Activated naive CD8-positive, alpha-beta T cell treated with anti-CD3 and anti-CD28 coated beads, Interleukin-2, amount 10 ng/mL, durations not matched to agents 7 days and 5 days (primary cell): ENCODE results near the gene CALD1. TPM values are rescaled to one million over a fixed set of nuclear protein-coding genes. Genes with fewer than 3 reads are reported as not detected.

Experiments used
- ATAC-seq: fragments of 150-1000 bp; cut with Tn5 transposase; one replicate; pipeline ENCODE4 v1.10.0; 2021; ENCODE audit warnings: low read depth, moderate library complexity
- POLR2A ChIA-PET: fragments of 350-600 bp; sonication (Branson Sonifier 250); formaldehyde crosslinking; loops from one replicate; lab custom pipeline; 2021; ENCODE audit warnings: antibody characterized with exemption; lab: Charles Lee
- DNase-seq: peaks from one replicate; pipeline ENCODE4 v3.0.0; 2021
- H3K27ac Mint-ChIP-seq: one replicate; pipeline ENCODE4 v1.8.0; 2022; ENCODE audit warnings: mild to moderate bottlenecking, mixed read lengths
- H3K27me3 Mint-ChIP-seq: one replicate; pipeline ENCODE4 v1.8.0; 2022; ENCODE audit warnings: mild to moderate bottlenecking, moderate library complexity, mixed read lengths
- H3K36me3 Mint-ChIP-seq: one replicate; pipeline ENCODE4 v1.8.0; 2021; ENCODE audit warnings: mild to moderate bottlenecking, mixed read lengths
- H3K4me1 Mint-ChIP-seq: one replicate; pipeline ENCODE4 v1.8.0; 2021; ENCODE audit warnings: mixed read lengths
- H3K4me3 Mint-ChIP-seq: one replicate; pipeline ENCODE4 v1.8.0; 2022; ENCODE audit warnings: mild to moderate bottlenecking, moderate library complexity, mixed read lengths
- H3K9me3 Mint-ChIP-seq: one replicate; pipeline ENCODE4 v1.8.0; 2021; ENCODE audit warnings: mixed read lengths
- total RNA-seq, 2 experiments: library from RNA; stranded (reverse); gene quantifications; one replicate each; pipeline ENCODE4 v1.2.3, GENCODE V29; 2021

Gene CALD1
- total RNA-seq, 2 experiments from 2014 or later = not detected

GRCh38 chr7:134932707-134933370 is 153.4 kb downstream of the CALD1 start:
- Mint-ChIP-seq H3K4me3 (peak overlapping the region; percentile 73), H3K27me3 (peaks cover 1% of the 10 kb centered on the region), H3K27ac (peak overlapping the region; percentile 83), H3K9me3 (peaks cover 8% of the 10 kb centered on the region), H3K4me1 (peaks cover 6% of the 10 kb centered on the region), H3K36me3 (peaks cover 2% of the 10 kb centered on the region)
- ATAC-seq = no peak
- no peak for DNase-seq
- POLR2A ChIA-PET = no interaction called here

DNA sequence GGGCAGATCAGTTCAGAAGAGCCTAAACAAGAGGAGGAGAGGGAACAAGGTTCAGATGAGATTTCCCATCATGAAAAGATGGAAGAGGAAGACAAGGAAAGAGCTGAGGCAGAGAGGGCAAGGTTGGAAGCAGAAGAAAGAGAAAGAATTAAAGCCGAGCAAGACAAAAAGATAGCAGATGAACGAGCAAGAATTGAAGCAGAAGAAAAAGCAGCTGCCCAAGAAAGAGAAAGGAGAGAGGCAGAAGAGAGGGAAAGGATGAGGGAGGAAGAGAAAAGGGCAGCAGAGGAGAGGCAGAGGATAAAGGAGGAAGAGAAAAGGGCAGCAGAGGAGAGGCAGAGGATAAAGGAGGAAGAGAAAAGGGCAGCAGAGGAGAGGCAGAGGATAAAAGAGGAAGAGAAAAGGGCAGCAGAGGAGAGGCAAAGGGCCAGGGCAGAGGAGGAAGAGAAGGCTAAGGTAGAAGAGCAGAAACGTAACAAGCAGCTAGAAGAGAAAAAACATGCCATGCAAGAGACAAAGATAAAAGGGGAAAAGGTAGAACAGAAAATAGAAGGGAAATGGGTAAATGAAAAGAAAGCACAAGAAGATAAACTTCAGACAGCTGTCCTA is 154.1 kb downstream of the CALD1 start:
- Mint-ChIP-seq H3K27ac (peak overlapping the region; percentile 83), H3K4me1 (peaks cover 6% of the 10 kb centered on the region), H3K4me3 (peak overlapping the region; percentile 73), H3K36me3 (peaks cover 2% of the 10 kb centered on the region), H3K9me3 (peaks cover 6% of the 10 kb centered on the region), H3K27me3 (peaks cover under 1% of the 10 kb centered on the region)
- POLR2A ChIA-PET = no interaction called here
- DNase-seq (no peak), ATAC-seq (no peak)

- Mint-ChIP-seq H3K4me3 (no peak overlapping the region), H3K27ac (no peak overlapping the region), H3K9me3 (peaks cover 6% of the 10 kb centered on the region), H3K27me3 (no peaks in the 10 kb centered on the region), H3K4me1 (peaks cover 6% of the 10 kb centered on the region), H3K36me3 (peaks cover 2% of the 10 kb centered on the region)
- no peak for ATAC-seq
- no peak for DNase-seq
- POLR2A ChIA-PET = no interaction called here
Observed at GRCh38 chr7:134935701-134936100, 156.3 kb downstream of the CALD1 start.

DNA sequence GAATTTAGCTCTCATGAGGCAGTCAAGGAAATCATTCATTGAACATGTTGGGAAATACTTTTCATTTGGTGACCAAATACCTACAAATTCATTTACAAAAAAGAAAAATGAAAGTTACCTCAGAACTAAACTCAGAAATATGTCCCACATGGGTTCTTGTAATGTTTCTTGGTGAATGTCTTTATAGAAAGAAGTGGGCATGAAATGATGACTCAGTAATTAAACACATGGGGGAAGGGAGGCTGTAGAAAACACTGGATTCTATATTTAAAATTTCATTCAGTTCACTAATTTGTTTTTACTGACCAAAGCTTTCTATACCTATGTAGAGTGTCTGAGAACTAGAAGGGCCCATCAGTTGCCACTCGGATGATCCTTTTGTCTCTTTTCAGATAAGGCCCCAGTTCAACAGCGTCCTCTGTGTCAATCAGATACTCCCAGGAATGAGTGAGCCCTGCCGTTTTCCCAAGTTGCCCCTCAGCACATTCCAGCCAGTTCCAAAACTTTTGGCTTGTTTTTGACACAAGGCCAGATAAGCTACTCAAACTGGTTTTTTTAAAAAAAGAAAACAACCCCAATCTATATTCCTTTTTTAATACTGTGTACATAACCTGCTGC is 157.6 kb downstream of the CALD1 start:
- POLR2A ChIA-PET = no interaction called here

GRCh38 chr7:134938141-134938540 is 158.7 kb downstream of the CALD1 start:
- no peaks in the 10 kb centered on the region for H3K36me3 Mint-ChIP-seq
- ATAC-seq (no peak), DNase-seq (no peak)
- H3K27ac Mint-ChIP-seq = no peak overlapping the region
- H3K4me1 Mint-ChIP-seq = peaks cover 2% of the 10 kb centered on the region
- no peaks in the 10 kb centered on the region for H3K9me3 Mint-ChIP-seq
- no peak overlapping the region for H3K4me3 Mint-ChIP-seq
- no peaks in the 10 kb centered on the region for H3K27me3 Mint-ChIP-seq
- POLR2A ChIA-PET = no interaction called here

More for the DNA sequence above, 157.6 kb downstream of the CALD1 start:
- Mint-ChIP-seq H3K4me1 (peaks cover 6% of the 10 kb centered on the region), H3K27me3 (no peaks in the 10 kb centered on the region), H3K27ac (no peak overlapping the region), H3K9me3 (peaks cover 4% of the 10 kb centered on the region), H3K36me3 (peaks cover 2% of the 10 kb centered on the region), H3K4me3 (no peak overlapping the region)
- ATAC-seq = no peak
- DNase-seq = no peak

GRCh38 chr7:134939136-134939535 is 159.7 kb downstream of the CALD1 start:
- Mint-ChIP-seq H3K9me3 (no peaks in the 10 kb centered on the region), H3K27me3 (no peaks in the 10 kb centered on the region), H3K4me1 (peaks cover 1% of the 10 kb centered on the region), H3K27ac (no peak overlapping the region), H3K4me3 (no peak overlapping the region), H3K36me3 (no peaks in the 10 kb centered on the region)
- ATAC-seq (no peak), DNase-seq (no peak)
- POLR2A ChIA-PET = no interaction called here

- peaks cover 1% of the 10 kb centered on the region for H3K4me1 Mint-ChIP-seq
- no peak overlapping the region for H3K4me3 Mint-ChIP-seq
- POLR2A ChIA-PET = interaction anchor here (0.6 kb wide), 1 partner anchor 231 kb away, joined by 4 read pairs; no protein-coding TSS in a partner anchor
- no peak overlapping the region for H3K27ac Mint-ChIP-seq
- no peaks in the 10 kb centered on the region for H3K27me3 Mint-ChIP-seq
- no peaks in the 10 kb centered on the region for H3K36me3 Mint-ChIP-seq
- DNase-seq (no peak), ATAC-seq (no peak)
- H3K9me3 Mint-ChIP-seq = no peaks in the 10 kb centered on the region
Observed at GRCh38 chr7:134940729-134941128, 161.3 kb downstream of the CALD1 start.

DNA sequence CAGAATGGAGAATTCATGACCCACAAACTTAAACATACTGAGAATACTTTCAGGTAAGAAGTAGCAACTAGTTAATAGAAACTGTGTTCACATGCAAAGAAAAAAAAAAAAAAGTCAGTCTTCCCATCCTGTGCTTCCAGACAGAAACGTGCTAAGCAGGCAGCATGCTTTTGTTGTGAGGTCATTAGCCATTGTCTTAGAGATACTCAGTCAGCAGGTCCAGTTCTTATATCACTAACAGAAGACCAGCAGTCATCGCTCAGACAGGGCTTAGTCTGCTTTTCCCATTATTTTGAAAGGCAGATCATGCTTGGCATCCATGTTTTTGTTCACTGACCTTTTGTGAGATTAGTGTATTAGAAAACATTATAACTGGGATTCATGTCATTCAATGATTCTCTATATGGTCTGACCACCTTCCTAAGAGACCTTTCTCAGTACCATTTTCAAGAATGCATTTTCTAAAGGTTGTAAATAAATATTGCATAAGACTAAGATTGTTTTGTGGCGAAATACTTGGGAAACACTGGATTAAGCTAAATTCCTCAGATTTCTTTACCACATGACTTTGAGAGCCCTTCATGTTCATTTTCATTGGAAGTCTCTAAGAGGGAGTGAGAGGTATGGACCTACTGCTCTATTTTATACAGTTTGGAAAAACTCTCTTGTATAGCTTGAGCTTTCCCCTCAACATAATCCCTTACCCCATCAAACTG is 161.9 kb downstream of the CALD1 start:
- ATAC-seq (no peak), DNase-seq (no peak)
- no peak overlapping the region for H3K4me3 Mint-ChIP-seq
- POLR2A ChIA-PET = interaction anchor here (0.8 kb wide), 1 partner anchor 228 kb away, joined by 3 read pairs; no protein-coding TSS in a partner anchor
- no peaks in the 10 kb centered on the region for H3K27me3 Mint-ChIP-seq
- H3K36me3 Mint-ChIP-seq = no peaks in the 10 kb centered on the region
- H3K9me3 Mint-ChIP-seq = no peaks in the 10 kb centered on the region
- H3K27ac Mint-ChIP-seq = no peak overlapping the region
- H3K4me1 Mint-ChIP-seq = peaks cover 4% of the 10 kb centered on the region

DNA sequence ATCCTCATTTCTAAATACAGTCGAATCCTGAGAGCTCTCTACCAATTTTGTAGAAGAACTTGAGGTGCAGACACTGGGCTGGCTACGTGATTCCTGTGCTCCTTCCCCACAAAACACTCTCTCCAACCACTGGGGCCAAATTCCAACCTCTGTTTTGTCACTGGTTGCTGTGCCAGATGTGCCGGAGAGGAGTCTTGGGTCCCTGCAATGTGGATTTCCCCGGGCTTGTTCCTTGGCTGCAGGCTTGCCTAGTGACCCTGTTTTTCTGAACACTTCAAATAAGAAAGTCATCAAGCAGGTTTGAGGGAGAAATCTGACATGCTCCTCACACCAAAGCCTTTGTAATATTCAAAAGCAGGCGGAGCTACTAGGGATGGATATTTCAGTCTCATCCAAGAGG is 162.5 kb downstream of the CALD1 start:
- Mint-ChIP-seq H3K36me3 (no peaks in the 10 kb centered on the region), H3K27ac (no peak overlapping the region), H3K4me1 (peaks cover 7% of the 10 kb centered on the region), H3K27me3 (no peaks in the 10 kb centered on the region), H3K9me3 (no peaks in the 10 kb centered on the region), H3K4me3 (no peak overlapping the region)
- POLR2A ChIA-PET = interaction anchor here (0.8 kb wide), 1 partner anchor 228 kb away, joined by 3 read pairs; no protein-coding TSS in a partner anchor
- no peak for ATAC-seq
- DNase-seq = no peak

- POLR2A ChIA-PET = no interaction called here
- Mint-ChIP-seq H3K4me1 (peaks cover 7% of the 10 kb centered on the region), H3K9me3 (no peaks in the 10 kb centered on the region), H3K27me3 (no peaks in the 10 kb centered on the region), H3K36me3 (no peaks in the 10 kb centered on the region), H3K4me3 (no peak overlapping the region), H3K27ac (no peak overlapping the region)
- no peak for ATAC-seq
- no peak for DNase-seq
Observed at GRCh38 chr7:134942690-134943466, 163.4 kb downstream of the CALD1 start.

- Mint-ChIP-seq H3K27me3 (no peaks in the 10 kb centered on the region), H3K4me1 (peaks cover 7% of the 10 kb centered on the region), H3K9me3 (no peaks in the 10 kb centered on the region), H3K36me3 (no peaks in the 10 kb centered on the region), H3K4me3 (no peak overlapping the region), H3K27ac (no peak overlapping the region)
- POLR2A ChIA-PET = no interaction called here
- ATAC-seq (no peak), DNase-seq (no peak)
Observed at GRCh38 chr7:134943785-134944400, 164.5 kb downstream of the CALD1 start.

DNA sequence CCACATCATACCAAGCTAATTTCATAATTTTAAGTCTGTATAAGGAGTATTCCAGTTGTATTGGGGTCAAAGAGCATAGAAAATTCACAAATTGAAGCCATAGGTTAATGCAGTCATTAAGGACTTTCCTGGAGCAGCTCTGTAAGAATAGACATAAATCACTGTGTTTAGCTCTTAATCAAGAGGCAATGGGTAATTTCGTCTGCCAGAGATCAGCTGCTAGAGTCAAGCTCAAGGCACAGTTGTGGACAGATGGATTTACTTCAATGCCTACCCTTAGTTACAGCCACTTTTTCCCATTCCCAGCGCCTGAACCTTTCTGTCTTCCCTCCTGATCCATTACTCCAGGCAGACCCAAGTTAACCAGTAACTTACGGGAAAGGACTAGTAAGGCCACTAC is 166.3 kb downstream of the CALD1 start:
- DNase-seq = no peak
- Mint-ChIP-seq H3K9me3 (no peaks in the 10 kb centered on the region), H3K4me3 (no peak overlapping the region), H3K27me3 (no peaks in the 10 kb centered on the region), H3K4me1 (peaks cover 7% of the 10 kb centered on the region), H3K36me3 (no peaks in the 10 kb centered on the region), H3K27ac (no peak overlapping the region)
- POLR2A ChIA-PET = interaction anchor here (0.6 kb wide), 1 partner anchor 15 kb away, joined by 3 read pairs; no protein-coding TSS in a partner anchor
- no peak for ATAC-seq
